HCT116 (cell line): ENCODE results near the gene TM4SF4.

Experiments
- CTCF ChIP-seq, 3 experiments: fragments of 200-600 bp in 1 of 3; sonication (generic) in 1 of 3; IDR thresholded peaks in 2 of 3; conservative IDR thresholded peaks in 1 of 3; 2 replicates each; pipeline ENCODE4 v1.5.1; 2012 to 2017; ENCODE audit warnings: low read depth in 2 of 3, low read length in 2 of 3, antibody characterized with exemption in 1 of 3, borderline replicate concordance in 1 of 3, control low read depth in 1 of 3, mild to moderate bottlenecking in 1 of 3, mixed read lengths in 1 of 3, mixed run types in 1 of 3, moderate library complexity in 1 of 3; ENCODE audit not compliant: insufficient read depth in 1 of 3
- EGR1 ChIP-seq: IDR thresholded peaks from 2 replicates; pipeline ENCODE4 v1.6.1; 2012; ENCODE audit warnings: low read depth
- EZH2 ChIP-seq: fragments of 200-600 bp; sonication (generic); IDR thresholded peaks from 2 replicates; pipeline ENCODE4 v1.6.1; 2017; ENCODE audit warnings: antibody characterized with exemption, mixed run types
- JUND ChIP-seq: IDR thresholded peaks from 2 replicates; pipeline ENCODE4 v1.6.1; 2012
- MAX ChIP-seq: IDR thresholded peaks from 2 replicates; pipeline ENCODE4 v1.6.1; 2012
- POLR2A ChIP-seq: IDR thresholded peaks from 2 replicates; pipeline ENCODE4 v1.7.0; 2011; ENCODE audit warnings: borderline replicate concordance; ENCODE audit not compliant: insufficient read depth, insufficient read length; ENCODE audit errors: extremely low read depth
- POLR2AphosphoS5 ChIP-seq: IDR thresholded peaks from 2 replicates; pipeline ENCODE4 v1.6.1; 2011; ENCODE audit warnings: mild to moderate bottlenecking, low read depth, low read length, moderate library complexity
- RAD21 ChIP-seq: IDR thresholded peaks from 2 replicates; pipeline ENCODE4 v1.6.1; 2012; ENCODE audit warnings: low read depth, mild to moderate bottlenecking
- REST ChIP-seq: IDR thresholded peaks from 2 replicates; pipeline ENCODE4 v1.6.1; 2012; ENCODE audit warnings: low read depth
- SIN3A ChIP-seq: IDR thresholded peaks from 2 replicates; pipeline ENCODE4 v1.6.1; 2012; ENCODE audit warnings: low read depth
- SRF ChIP-seq: IDR thresholded peaks from 2 replicates; pipeline ENCODE4 v1.6.1; 2012; ENCODE audit warnings: low read depth

DNA sequence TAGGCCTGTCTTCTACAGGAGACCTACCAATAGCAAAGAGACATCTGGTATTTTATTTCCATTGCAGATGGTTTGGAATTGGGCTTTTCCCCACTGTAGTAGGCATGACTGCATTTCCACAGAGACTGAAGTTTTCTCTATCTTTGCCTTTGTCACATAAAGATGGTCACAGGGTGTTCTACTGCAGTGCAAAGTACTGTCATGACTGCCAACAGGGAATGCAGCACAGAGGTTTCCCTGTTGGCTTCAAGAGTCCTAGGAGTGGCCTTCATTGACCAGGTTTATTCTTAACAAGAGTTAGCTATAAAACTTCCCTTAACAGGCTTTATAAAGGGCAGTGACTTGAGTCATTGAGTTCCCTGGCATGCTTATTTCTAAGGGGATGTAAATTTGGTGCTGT is 36.8 kb upstream of the TM4SF4 start:
- no peak for TF ChIP-seq CTCF (IDR thresholded peaks at IDR 0.05 in 2 of 3, conservative IDR thresholded peaks at IDR 0.05 in 1 of 3; ENCODE audit: borderline replicate concordance in 1 of 3, insufficient read depth in 1 of 3, low read depth in 2 of 3, low read length in 2 of 3)
- no peak for TF ChIP-seq EZH2
- no peak for TF ChIP-seq POLR2AphosphoS5
- TF ChIP-seq JUND, result no peak
- no peak for TF ChIP-seq MAX
- TF ChIP-seq SIN3A, result no peak
- no peak for TF ChIP-seq EGR1
- no peak for TF ChIP-seq SRF
- TF ChIP-seq POLR2A, result no peak
- no peak for TF ChIP-seq REST
- no peak for TF ChIP-seq RAD21
